ENCODE results near the gene BBS9.

- TF ChIP-seq CTCF (IDR thresholded peaks at IDR 0.05 in 2 of 3, conservative IDR thresholded peaks at IDR 0.05 in 1 of 3; ENCODE audit: insufficient read depth in 2 of 3, low read depth in 1 of 3, low read length in 3 of 3) (no peak), POLR2A (conservative IDR thresholded peaks at IDR 0.05) (no peak), NFE2L1 (tag; IDR thresholded peaks at IDR 0.05; ENCODE audit: borderline replicate concordance, low read depth) (no peak), SREBF1 (IDR thresholded peaks at IDR 0.05; ENCODE audit: borderline replicate concordance, low read depth, low read length) (no peak)
These were observed 522.7 kb downstream of the BBS9 start for GRCh38 chr7:33651998-33652515.

Measured in K562 (cell line).